Superior temporal gyrus (tissue), 1 donor: Measurements from ENCODE around the gene KCTD1.
A peak's percentile ranks its signal among the peaks of the same experiment; 100 is the strongest.
"Not testable (repeated sequence)": the region's sequence is repeated elsewhere in the genome, so short reads cannot be mapped to it uniquely, and the experiment has no call there.

Source experiments
- DNase-seq: peaks from one replicate; pipeline ENCODE4 v3.0.0-alpha.2; 2016; ENCODE audit errors: extremely low spot score

Gene KCTD1

DNA sequence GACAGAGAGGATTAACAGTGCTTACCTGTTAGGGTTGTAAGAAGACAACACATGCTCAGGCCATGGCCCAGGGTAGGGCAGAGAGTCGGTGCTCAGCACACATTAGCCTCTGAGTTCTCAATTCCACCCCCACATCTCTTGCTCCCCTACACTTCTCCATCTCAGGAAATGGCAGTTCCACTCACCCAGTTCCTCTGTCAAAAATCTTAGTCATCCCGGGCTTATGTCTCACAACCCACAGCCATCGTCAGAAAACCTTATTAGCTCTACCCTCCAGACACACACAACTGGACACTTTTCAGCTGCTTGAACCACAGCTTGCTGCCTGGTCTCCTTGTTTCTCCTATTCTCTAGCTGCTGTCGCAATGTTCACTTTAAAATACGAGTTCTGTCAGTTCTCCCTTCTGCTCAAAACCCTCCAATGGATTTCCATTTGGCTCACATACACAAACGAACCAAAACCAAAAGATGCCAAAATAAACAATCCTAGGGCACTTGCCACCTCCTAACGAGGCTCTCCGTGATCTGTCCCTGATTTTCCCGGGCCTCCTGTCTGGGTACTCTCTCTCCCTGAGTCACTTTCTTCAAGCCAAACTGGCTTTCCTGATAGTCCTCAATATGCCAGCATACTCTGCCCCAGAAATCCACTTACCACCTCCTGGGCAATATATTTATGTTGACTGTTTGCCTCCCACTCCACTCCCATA, 89.7 kb downstream of the KCTD1 start:
- no peak for DNase-seq

DNA sequence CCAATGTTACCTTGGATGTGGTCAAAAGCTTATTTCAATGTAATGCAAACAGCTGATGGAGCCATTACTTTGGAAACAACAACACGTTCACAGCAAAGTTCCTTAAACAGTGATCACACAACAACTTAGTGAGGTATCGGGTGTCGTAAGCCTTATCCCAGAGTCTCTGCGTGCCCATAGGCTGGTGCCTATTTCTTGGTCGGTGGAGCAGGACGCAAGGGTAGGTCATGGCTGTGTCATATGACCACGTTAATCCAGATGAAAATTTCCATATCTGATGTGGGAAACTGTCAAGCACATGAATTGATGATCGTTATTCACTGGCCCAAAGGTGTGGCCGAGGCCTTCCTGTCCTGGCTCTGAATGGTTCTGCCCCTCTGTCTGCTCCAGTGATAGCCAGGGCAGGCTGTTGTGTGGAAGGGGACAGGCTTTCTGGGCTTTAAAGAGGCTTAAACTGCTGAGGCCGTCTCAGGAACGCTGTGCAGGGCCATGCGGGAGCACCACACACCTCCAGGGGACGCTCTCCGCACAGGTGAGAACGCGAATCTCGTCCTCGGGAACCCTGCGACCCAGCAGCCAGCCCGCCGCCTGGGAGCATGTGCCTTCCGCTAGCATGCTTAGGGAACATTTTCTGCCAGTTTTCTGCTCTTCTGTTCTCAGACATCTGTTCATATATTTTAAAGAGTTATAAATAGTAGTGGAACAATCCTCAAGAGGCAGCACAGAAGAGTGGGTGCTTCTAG, 90.6 kb downstream of the KCTD1 start:
- DNase-seq, result peak; percentile 65

- no peak for DNase-seq
These were observed 91.2 kb downstream of the KCTD1 start for GRCh38 chr18:26457195-26457594.

DNA sequence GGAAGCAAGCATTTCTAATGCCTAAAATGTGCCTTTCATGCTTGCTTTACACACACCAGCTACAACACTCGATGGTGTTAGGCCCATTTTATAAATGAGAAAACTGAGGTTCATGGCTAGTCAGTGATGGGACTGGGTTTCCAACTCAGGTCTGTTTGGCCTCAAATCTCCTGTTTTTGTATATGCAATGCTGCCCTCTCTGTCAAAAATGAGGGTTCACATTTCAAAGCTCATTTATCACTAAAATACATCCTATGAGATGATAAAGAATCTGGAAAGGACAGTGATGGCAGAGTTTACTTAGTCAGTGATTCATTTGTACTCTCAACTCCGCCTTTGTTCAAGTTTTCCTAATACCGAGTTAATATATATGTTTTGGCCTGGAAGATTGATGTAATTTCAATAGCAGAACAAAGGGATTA, 92.3 kb downstream of the KCTD1 start:
- DNase-seq, result no peak

GRCh38 chr18:26455639-26456038, 92.7 kb downstream of the KCTD1 start:
- DNase-seq, result no peak

DNA sequence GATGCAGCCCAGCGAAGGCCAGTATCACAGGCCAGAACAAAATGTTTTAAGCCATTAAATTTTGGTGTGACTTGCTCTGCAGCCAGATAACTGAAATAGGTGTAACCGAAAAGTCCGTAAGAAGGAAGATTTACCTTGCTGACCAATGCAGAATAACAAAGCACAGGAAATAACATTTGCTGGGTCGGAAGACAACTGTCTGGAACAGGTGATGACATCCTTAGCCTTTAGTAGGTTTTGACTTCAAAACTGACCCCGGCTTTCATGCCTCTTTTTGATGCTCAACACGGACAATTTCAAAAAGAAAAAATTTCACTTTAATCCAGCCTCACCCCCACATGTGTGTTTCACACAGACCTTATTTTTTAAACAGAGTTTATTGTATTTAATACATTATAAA, 93.7 kb downstream of the KCTD1 start:
- DNase-seq, result no peak

GRCh38 chr18:26454192-26454591, 94.2 kb downstream of the KCTD1 start:
- DNase-seq, result no peak

DNA sequence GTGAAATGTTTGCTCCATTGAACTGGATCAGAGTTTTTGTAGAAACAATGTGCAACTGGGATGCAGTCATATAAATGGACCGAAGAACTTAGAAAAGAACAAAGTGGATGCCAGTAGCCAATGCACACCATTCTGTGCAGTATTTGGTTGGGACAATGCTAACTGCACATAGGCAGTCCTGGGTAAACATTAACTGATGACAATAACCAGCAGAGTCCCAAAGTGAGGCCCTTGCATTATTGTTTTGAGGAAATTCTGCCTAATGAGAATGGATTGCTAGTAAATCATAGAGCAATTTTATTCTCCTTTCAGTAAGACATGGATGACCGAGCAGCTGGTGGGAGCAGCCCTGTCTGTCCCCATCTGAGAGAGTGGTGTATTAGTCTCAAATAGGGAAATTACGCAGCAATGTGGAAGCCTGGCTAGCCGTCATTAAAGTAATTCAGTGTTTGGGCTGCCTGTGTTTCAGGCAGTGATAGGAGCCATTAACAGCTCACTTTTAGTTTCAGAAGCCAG, 94.9 kb downstream of the KCTD1 start:
- DNase-seq, result no peak

DNA sequence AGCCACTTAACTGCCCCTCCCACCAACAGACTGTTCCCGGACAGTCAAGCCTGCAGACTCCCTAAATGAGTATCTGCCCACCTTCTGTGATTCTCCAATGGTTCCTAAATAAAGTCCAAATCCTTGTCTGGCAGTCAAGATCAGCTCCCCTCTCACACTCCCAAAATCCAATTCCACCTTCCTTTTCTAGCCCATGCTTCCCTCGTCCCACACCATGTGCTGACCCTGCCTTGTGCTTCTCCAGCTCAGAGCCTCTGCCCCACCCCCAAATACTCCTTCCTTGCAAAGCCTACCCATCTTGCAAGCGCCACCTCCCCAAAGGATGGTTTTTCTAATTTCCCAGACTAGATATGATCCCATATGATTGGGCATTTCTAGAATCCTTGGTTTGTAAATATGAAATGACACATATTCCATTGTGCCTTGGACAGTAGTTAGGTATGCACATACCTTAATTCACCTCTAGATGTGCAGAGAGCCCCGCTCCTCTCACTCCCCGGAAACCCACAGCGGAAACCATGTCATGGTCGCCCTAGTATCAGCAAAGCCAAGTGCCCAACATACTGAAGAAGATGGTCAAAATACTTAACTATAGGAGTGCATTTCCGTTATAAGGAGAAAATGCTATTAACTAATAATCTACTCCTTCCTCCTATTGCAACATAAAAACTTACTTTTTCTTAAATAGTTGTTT, 97.2 kb downstream of the KCTD1 start:
- no peak for DNase-seq

- no peak for DNase-seq
These were observed 99.6 kb downstream of the KCTD1 start for GRCh38 chr18:26448714-26449159.

DNA sequence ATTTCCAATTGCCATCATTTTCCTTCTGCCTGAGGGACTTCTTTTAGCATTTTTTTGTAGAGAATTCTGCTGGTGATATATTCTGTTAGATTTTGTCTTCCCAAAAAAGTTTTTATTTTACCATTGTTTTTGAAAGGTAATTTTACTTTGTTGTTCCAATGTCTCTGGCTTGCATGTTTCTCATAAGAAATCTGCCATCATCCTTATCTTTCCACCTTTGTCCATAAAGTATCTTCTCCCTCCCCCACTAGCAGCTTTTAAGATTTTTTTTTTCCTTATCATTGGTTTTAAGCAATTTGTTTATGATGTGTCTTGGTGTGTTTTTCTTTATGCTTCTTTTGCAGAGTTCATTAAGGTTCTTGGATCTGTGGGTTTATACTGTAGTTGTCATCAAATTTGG, 104.5 kb downstream of the KCTD1 start:
- DNase-seq, result no peak

DNA sequence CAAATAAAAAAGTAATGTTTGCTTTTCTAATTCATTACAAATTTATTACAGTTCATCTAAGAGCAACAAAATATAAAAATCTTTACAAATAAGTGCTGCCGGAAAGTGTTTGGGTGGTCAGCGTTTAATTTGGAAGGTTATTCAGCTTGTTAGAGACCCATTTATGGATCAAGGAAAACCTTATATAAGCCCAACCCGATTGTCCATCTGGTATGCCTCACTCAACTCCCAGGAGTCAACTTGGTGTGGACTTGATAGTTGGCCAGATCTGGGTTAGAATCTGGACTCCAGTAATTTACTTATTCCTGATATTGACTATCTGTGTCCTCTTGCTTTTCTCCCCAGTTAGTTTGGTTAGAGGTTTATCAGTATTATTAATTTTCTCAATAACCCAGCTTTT, 106.2 kb downstream of the KCTD1 start:
- no peak for DNase-seq

DNA sequence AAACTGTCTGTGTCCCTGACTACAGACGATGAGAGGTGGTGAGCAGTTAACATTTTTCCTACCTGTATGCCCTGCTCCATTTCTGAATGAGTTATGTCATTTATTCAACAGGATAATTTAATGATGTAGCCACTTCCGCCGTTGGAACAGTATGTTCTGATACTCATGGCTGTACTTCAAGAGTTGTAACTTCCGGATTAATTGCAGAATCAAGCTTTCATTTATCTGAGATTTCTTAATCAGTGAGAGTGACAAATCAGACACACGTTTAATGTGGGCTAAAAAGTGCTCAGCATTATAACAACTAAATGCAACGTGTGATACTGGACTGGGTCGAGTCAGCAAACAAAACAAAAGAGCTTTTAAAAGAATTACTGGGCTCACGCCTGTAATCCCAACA, 107.7 kb downstream of the KCTD1 start:
- DNase-seq, result no peak

- DNase-seq, result no peak
These were observed 108.8 kb downstream of the KCTD1 start for GRCh38 chr18:26439537-26439936.

DNA sequence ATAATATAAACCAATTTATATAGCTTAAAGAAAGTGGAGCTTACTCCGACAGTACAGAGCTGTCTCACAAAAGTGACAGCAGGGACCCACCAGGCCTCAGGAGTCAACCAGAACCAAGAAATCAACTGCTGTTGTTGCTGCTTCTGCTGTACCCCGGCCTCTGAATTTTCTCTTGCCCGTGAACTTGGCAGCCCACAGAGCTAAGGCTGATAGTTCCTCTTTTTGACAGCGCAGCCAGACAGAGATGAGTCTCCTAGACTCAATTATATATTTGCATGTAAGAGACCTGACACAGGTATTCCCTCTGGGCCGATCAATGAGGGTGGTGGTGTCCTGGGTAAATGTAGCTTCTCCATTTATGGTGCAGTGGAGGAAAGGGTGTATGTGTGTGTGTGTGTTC, 109.4 kb downstream of the KCTD1 start:
- DNase-seq, result no peak

DNA sequence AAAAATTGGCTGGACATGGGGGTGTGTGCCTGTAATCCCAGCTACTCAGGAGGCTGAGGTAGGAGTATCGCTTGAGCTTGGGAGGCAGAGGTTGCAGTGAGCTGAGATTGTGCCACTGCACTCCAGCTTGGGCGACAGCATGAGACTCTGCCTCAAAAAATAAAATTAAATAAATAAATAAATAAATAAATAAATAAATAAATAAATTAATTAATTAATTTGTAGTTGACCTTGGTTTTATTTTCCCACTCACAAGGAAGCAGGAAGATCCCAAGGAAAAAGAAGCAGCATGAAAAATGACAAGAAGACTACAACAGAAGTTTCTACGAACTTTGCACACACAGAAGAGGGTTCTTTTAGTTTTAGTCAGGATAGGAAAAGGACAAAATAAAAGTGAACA, 110.7 kb downstream of the KCTD1 start:
- not testable (repeated sequence) for DNase-seq

GRCh38 chr18:26436176-26437051, 111.9 kb downstream of the KCTD1 start:
- no peak for DNase-seq

DNA sequence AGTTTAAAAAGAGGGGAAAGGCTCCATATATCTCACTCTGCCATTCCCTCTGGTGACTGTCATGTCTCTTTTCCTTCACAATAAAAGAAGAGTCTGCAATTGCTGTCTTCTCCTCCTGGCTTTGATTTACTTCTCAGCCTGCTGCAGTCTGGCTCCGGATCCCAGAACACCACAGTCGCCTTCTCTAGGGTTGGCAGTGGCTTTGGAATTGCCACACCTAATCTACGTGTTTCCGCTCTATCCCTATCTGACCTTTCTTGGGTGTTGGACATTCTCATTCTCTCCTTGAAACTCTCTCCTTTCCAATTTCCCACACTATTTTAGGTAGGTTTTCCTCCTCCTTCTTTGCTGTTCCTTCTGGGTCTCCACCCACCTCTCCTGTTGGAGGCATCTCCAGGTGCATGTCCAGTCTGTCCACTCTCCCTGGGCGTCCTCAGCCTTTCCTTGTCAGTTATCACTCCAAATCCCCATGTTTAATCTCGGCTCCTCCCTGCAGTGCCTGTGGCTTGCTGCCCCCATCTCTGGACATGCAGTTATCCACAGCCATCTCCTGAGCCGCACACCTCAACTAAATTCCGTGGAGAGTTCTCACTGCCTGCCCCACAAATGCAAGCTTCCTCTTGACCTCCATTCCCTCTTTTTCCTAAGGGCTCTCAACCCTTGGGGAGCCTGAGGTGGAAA, 112.8 kb downstream of the KCTD1 start:
- no peak for DNase-seq

DNA sequence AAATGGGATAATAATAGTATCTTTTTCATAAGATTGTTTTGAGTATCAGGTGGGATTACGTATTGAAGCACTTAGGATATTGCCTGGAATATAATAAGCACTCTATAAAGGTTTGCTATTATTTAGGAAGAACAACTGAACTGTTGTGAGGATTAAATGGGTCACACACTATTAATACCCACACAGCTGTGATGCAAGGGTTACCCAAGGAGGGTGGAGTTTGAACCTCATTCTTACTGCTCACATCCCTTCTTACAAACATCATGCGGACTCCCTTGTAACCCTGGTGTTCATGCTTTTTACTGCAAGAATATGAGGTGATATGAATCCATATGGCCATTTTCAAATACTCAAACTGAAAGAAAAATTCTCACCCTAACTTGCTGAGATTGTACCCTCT, 113.5 kb downstream of the KCTD1 start:
- no peak for DNase-seq

GRCh38 chr18:26432651-26433424, 115.5 kb downstream of the KCTD1 start:
- DNase-seq, result no peak
